ENCODE results near the gene ARHGAP27. TPM values are rescaled to one million over a fixed set of nuclear protein-coding genes. Genes with fewer than 3 reads are reported as not detected.

The ARHGAP27 gene
- total and polyA plus RNA-seq, 9 of the 15 experiments (the other 6 are each of a cell fraction or from before 2014, with no cell fraction given), result 0.04 to 4.6 (median 2.1) TPM

DNA sequence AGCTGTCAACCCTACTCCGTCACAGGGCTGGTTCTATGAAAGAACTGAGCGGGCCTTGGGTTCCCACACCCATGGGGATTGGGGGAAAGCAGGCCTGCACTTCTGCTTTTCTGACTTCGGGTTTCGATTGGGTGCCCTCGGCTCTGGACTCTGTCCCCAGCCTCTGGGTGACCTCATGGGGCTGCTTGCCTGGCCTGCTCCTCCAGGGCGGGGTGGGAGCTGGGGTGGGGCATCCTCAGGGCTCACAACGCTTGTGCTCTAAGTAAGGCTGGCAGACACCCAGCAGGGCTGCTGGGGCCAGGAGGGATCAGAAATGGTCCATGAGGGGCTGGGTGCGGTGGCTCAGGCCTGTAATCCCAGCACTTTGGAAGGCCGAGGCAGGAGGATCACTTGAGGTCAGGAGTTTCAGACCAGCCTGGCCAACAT, 19.2 kb downstream of the ARHGAP27 start:
- BruUV-seq (replicated peaks), result no TSS peak
- in situ Hi-C loops (cut with MboI) (loop anchor here (25.0 kb wide), 1 partner anchor 424 kb away; the partner anchor contains the start of gene SPPL2C), intact Hi-C loops (cut with micrococcal nuclease) (no loop called here)
- FAIRE-seq, result no peak
- Histone ChIP-seq H3K79me2 (ENCODE audit: control insufficient read depth, insufficient read depth, low read length) (no peaks in the 10 kb centered on the region), H3K4me2 (ENCODE audit: insufficient read depth, low read length) (no peak overlapping the region), H3K4me3 (no peak overlapping the region), H3K9me3 (replicated peaks; ENCODE audit: control insufficient read depth, insufficient read depth, low read depth, low read length) (no peaks in the 10 kb centered on the region), H4K20me1 (replicated peaks; ENCODE audit: control insufficient read depth, insufficient read depth, low read length) (peaks cover 5% of the 10 kb centered on the region; the same call in 1 of the 2 replicates), H3K27ac (ENCODE audit: extremely low read depth, low read depth, low read length) (no peak overlapping the region), H3K4me1 (replicated peaks in 1 of 2; ENCODE audit: control insufficient read depth in 2 of 2, insufficient read depth in 2 of 2, low read length in 2 of 2) (peaks cover 0 to 9% of the 10 kb centered on the region in 2 experiments; a peak in 3 of 5 replicates), H3K36me3 (ENCODE audit: control insufficient read depth, insufficient read depth, low read length) (no peaks in the 10 kb centered on the region), H3K27me3 (ENCODE audit: control insufficient read depth in 2 of 2, insufficient read depth in 2 of 2, low read length in 2 of 2) (no peaks in the 10 kb centered on the region), H3K9ac (ENCODE audit: insufficient read depth in 1 of 2, low read depth in 2 of 2, low read length in 2 of 2) (no peak overlapping the region), H2AFZ (ENCODE audit: low read depth, low read length) (no peak overlapping the region), H3K9me1 (ENCODE audit: control insufficient read depth, insufficient read depth, low read length) (peaks cover 2% of the 10 kb centered on the region)
- CTCF ChIA-PET (ENCODE audit: low intra/inter-chr PET ratio), result no interaction called here
- WGBS (ENCODE audit: insufficient coverage, low coverage, missing lambda C conversion rate), result 56% methylated on average over 8 of the region's 9 CpGs
- ATAC-seq, result peak; percentile 60
- no peak for DNase-seq (ENCODE audit: extremely low read depth in 1 of 4, low spot score in 3 of 4)
- TF ChIP-seq TEAD1 (CRISPR knock-in tag; IDR thresholded peaks at IDR 0.05), result no peak
- peak; percentile 93 for TF ChIP-seq SPI1 (IDR thresholded peaks at IDR 0.05; ENCODE audit: borderline replicate concordance, low read depth, low read length)
- POLR2A ChIA-PET, result interaction anchor here (0.6 kb wide), 1 partner anchor 97 kb away, joined by 3 read pairs; no protein-coding TSS in a partner anchor

DNA sequence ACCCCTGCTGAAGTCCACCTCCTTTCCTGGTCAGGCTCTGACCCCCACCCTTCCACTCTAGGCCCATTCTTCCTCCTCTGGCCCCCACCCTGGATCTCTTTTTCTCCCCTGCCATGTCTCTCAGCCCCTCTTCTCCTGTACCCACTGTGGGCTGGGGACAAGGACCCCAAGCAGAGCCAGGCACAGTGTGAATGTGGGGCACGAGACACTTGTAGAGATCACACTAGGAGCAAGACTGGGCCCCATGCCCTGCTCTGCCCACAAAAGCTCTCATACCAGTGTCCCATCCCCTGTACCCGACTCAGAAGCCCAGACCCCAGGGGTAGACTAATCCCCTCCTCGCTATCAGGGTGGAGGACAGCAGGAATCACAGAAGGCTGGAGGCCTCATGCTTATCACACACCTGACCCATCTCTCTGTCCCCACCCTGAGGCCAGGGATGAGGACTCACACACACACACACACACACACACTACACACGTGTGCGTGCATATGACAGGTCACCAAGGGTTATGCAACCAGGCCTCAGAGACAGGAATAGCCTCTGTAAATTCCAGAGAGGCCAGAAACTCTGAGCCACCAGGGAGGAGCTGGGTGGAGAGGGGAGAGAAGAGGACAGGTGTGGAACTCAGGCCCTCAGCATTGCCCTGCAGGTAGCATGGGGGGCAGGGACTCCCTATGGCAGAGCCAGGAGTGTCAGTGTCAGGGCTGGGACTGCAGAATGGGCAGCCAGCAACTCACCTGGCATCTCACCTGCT, 21.1 kb downstream of the ARHGAP27 start:
- Histone ChIP-seq H3K79me2 (ENCODE audit: control insufficient read depth, insufficient read depth, low read length) (no peaks in the 10 kb centered on the region), H3K9me3 (replicated peaks; ENCODE audit: control insufficient read depth, insufficient read depth, low read depth, low read length) (no peaks in the 10 kb centered on the region), H4K20me1 (replicated peaks; ENCODE audit: control insufficient read depth, insufficient read depth, low read length) (peaks cover 5% of the 10 kb centered on the region; the same call in 1 of the 2 replicates), H3K9ac (ENCODE audit: insufficient read depth in 1 of 2, low read depth in 2 of 2, low read length in 2 of 2) (no peak overlapping the region), H3K4me1 (replicated peaks in 1 of 2; ENCODE audit: control insufficient read depth in 2 of 2, insufficient read depth in 2 of 2, low read length in 2 of 2) (peaks cover 0 to 9% of the 10 kb centered on the region in 2 experiments; a peak in 3 of 5 replicates), H3K36me3 (ENCODE audit: control insufficient read depth, insufficient read depth, low read length) (no peaks in the 10 kb centered on the region), H3K4me3 (no peak overlapping the region), H3K27me3 (ENCODE audit: control insufficient read depth in 2 of 2, insufficient read depth in 2 of 2, low read length in 2 of 2) (no peaks in the 10 kb centered on the region), H3K4me2 (ENCODE audit: insufficient read depth, low read length) (no peak overlapping the region), H3K27ac (ENCODE audit: extremely low read depth, low read depth, low read length) (no peak overlapping the region), H2AFZ (ENCODE audit: low read depth, low read length) (no peak overlapping the region), H3K9me1 (ENCODE audit: control insufficient read depth, insufficient read depth, low read length) (peaks cover 2% of the 10 kb centered on the region)
- in situ Hi-C loops (cut with MboI), result loop anchor here (25.0 kb wide), 1 partner anchor 426 kb away; the partner anchor contains the start of gene SPPL2C
- no peak for DNase-seq (ENCODE audit: extremely low read depth in 1 of 4, low spot score in 3 of 4)
- intact Hi-C loops (cut with micrococcal nuclease), result no loop called here
- ATAC-seq, result no peak
- ChIA-PET POLR2A (no interaction called here), CTCF (ENCODE audit: low intra/inter-chr PET ratio) (no interaction called here)
- BruUV-seq (replicated peaks), result no TSS peak
- WGBS (ENCODE audit: insufficient coverage, low coverage, missing lambda C conversion rate), result 49% methylated on average over 5 of the region's 5 CpGs
- FAIRE-seq, result no peak
- TF ChIP-seq CEBPB (tag; IDR thresholded peaks at IDR 0.05), result no peak
- no peak for TF ChIP-seq U2AF2 (optimal IDR thresholded peaks at IDR 0.05; ENCODE audit: low read depth, low read length)
- TF ChIP-seq, protein P1, sequence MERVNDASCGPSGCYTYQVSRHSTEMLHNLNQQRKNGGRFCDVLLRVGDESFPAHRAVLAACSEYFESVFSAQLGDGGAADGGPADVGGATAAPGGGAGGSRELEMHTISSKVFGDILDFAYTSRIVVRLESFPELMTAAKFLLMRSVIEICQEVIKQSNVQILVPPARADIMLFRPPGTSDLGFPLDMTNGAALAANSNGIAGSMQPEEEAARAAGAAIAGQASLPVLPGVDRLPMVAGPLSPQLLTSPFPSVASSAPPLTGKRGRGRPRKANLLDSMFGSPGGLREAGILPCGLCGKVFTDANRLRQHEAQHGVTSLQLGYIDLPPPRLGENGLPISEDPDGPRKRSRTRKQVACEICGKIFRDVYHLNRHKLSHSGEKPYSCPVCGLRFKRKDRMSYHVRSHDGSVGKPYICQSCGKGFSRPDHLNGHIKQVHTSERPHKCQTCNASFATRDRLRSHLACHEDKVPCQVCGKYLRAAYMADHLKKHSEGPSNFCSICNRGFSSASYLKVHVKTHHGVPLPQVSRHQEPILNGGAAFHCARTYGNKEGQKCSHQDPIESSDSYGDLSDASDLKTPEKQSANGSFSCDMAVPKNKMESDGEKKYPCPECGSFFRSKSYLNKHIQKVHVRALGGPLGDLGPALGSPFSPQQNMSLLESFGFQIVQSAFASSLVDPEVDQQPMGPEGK (CRISPR knock-in tag; IDR thresholded peaks at IDR 0.05; ENCODE audit: borderline replicate concordance), result no peak
- no peak for TF ChIP-seq ZNF778 (CRISPR knock-in tag; IDR thresholded peaks at IDR 0.05)
- TF ChIP-seq FUS (optimal IDR thresholded peaks at IDR 0.05; ENCODE audit: low read depth, low read length), result no peak
- TF ChIP-seq NBN (IDR thresholded peaks at IDR 0.05; ENCODE audit: low read depth), result no peak
- TF ChIP-seq, protein P2, sequence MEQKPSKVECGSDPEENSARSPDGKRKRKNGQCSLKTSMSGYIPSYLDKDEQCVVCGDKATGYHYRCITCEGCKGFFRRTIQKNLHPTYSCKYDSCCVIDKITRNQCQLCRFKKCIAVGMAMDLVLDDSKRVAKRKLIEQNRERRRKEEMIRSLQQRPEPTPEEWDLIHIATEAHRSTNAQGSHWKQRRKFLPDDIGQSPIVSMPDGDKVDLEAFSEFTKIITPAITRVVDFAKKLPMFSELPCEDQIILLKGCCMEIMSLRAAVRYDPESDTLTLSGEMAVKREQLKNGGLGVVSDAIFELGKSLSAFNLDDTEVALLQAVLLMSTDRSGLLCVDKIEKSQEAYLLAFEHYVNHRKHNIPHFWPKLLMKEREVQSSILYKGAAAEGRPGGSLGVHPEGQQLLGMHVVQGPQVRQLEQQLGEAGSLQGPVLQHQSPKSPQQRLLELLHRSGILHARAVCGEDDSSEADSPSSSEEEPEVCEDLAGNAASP (IDR thresholded peaks at IDR 0.05), result no peak
